ENCODE data around the gene CLCNKB.

Gene CLCNKB

GRCh38 chr1:16092923-16093511 is 49.4 kb downstream of the CLCNKB start:
- no peak for ATAC-seq
- TF ChIP-seq ARNTL (CRISPR knock-in tag; IDR thresholded peaks at IDR 0.05; ENCODE audit: borderline replicate concordance, low read depth): no peak
- no peak for TF ChIP-seq ZNF8 (CRISPR knock-in tag; IDR thresholded peaks at IDR 0.05)
- no peak for TF ChIP-seq POU6F1 (CRISPR knock-in tag; IDR thresholded peaks at IDR 0.05; ENCODE audit: borderline replicate concordance, low read depth)
- no peak for TF ChIP-seq ZNF565 (CRISPR knock-in tag; conservative IDR thresholded peaks at IDR 0.05; ENCODE audit: low read depth)
- no peak for TF ChIP-seq CSDC2 (CRISPR knock-in tag; IDR thresholded peaks at IDR 0.05)

- no peak for TF ChIP-seq PATZ1 (CRISPR knock-in tag; IDR thresholded peaks at IDR 0.05; ENCODE audit: borderline replicate concordance)
- TF ChIP-seq POU6F1 (CRISPR knock-in tag; IDR thresholded peaks at IDR 0.05; ENCODE audit: borderline replicate concordance, low read depth): no peak
- no peak for TF ChIP-seq RARB (CRISPR knock-in tag; IDR thresholded peaks at IDR 0.05)
- TF ChIP-seq CSDC2 (CRISPR knock-in tag; IDR thresholded peaks at IDR 0.05): no peak
- TF ChIP-seq TCF4 (CRISPR knock-in tag; IDR thresholded peaks at IDR 0.05; ENCODE audit: borderline replicate concordance): no peak
- TF ChIP-seq SNAI2 (CRISPR knock-in tag; IDR thresholded peaks at IDR 0.05): no peak
Measured at GRCh38 chr1:16093611-16094010, 50.0 kb downstream of the CLCNKB start.

GRCh38 chr1:16094453-16095158 is 51.0 kb downstream of the CLCNKB start:
- TF ChIP-seq BACH2 (CRISPR knock-in tag; IDR thresholded peaks at IDR 0.05; ENCODE audit: borderline replicate concordance): no peak
- TF ChIP-seq ZFP3 (CRISPR knock-in tag; IDR thresholded peaks at IDR 0.05): no peak
- TF ChIP-seq TCF4 (CRISPR knock-in tag; IDR thresholded peaks at IDR 0.05; ENCODE audit: borderline replicate concordance): no peak
- no peak for TF ChIP-seq ZNF70 (CRISPR knock-in tag; IDR thresholded peaks at IDR 0.05)
- no peak for TF ChIP-seq SNAI2 (CRISPR knock-in tag; IDR thresholded peaks at IDR 0.05)
- no peak for TF ChIP-seq GLIS3 (CRISPR knock-in tag; IDR thresholded peaks at IDR 0.05)
- no peak for TF ChIP-seq ZNF8 (CRISPR knock-in tag; IDR thresholded peaks at IDR 0.05)
- no peak for TF ChIP-seq ESRRG (CRISPR knock-in tag; IDR thresholded peaks at IDR 0.05)
- TF ChIP-seq ZNF565 (CRISPR knock-in tag; conservative IDR thresholded peaks at IDR 0.05; ENCODE audit: low read depth): no peak
- no peak for TF ChIP-seq ZFP30 (CRISPR knock-in tag; IDR thresholded peaks at IDR 0.05)
- no peak for TF ChIP-seq PPARA (CRISPR knock-in tag; IDR thresholded peaks at IDR 0.05; ENCODE audit: borderline replicate concordance)
- no peak for TF ChIP-seq RARB (CRISPR knock-in tag; IDR thresholded peaks at IDR 0.05)
- TF ChIP-seq CSDC2 (CRISPR knock-in tag; IDR thresholded peaks at IDR 0.05): no peak
- TF ChIP-seq ISL1 (CRISPR knock-in tag; IDR thresholded peaks at IDR 0.05): no peak
- no peak for ATAC-seq

More at GRCh38 chr1:16093611-16094010, 50.0 kb downstream of the CLCNKB start:
- ATAC-seq: no peak

- ATAC-seq: no peak
- TF ChIP-seq ZC3H10 (CRISPR knock-in tag; IDR thresholded peaks at IDR 0.05) (no peak), ARNTL (CRISPR knock-in tag; IDR thresholded peaks at IDR 0.05; ENCODE audit: borderline replicate concordance, low read depth) (no peak), PPARA (CRISPR knock-in tag; IDR thresholded peaks at IDR 0.05; ENCODE audit: borderline replicate concordance) (no peak), RARB (CRISPR knock-in tag; IDR thresholded peaks at IDR 0.05) (no peak), ZFP30 (CRISPR knock-in tag; IDR thresholded peaks at IDR 0.05) (no peak), TSHZ2 (CRISPR knock-in tag; IDR thresholded peaks at IDR 0.05) (no peak), PATZ1 (CRISPR knock-in tag; IDR thresholded peaks at IDR 0.05; ENCODE audit: borderline replicate concordance) (no peak), CSRNP3 (CRISPR knock-in tag; IDR thresholded peaks at IDR 0.05) (no peak), ZNF565 (CRISPR knock-in tag; conservative IDR thresholded peaks at IDR 0.05; ENCODE audit: low read depth) (no peak), POU6F1 (CRISPR knock-in tag; IDR thresholded peaks at IDR 0.05; ENCODE audit: borderline replicate concordance, low read depth) (no peak)
Measured at GRCh38 chr1:16095447-16095846, 51.9 kb downstream of the CLCNKB start.
